ENCODE data around the gene CGN.

GRCh38 chr1:151563376-151563775, 52.2 kb downstream of the CGN start:
- TF ChIP-seq CTCF (IDR thresholded peaks at IDR 0.05), result no peak
- no peak for TF ChIP-seq POLR2A (IDR thresholded peaks at IDR 0.05)

Data from heart left ventricle (tissue), 13 donors.